IPS-NIHi7 (cell line): Measurements from ENCODE around the gene MAEA.

ENCODE experiments used
- DNase-seq: peaks from one replicate; pipeline ENCODE4 v3.0.0; 2012; ENCODE audit warnings: mixed read lengths; ENCODE audit errors: extremely low spot score

MAEA gene

GRCh38 chr4:1352567-1352900 lies 62.8 kb downstream of the MAEA start:
- DNase-seq: no peak

GRCh38 chr4:1353186-1354055 lies 63.7 kb downstream of the MAEA start:
- DNase-seq: no peak

- DNase-seq: no peak
Observed at GRCh38 chr4:1354136-1354982, 64.7 kb downstream of the MAEA start.

GRCh38 chr4:1354983-1355275 lies 65.2 kb downstream of the MAEA start:
- DNase-seq: no peak

- DNase-seq: no peak
Observed at GRCh38 chr4:1355378-1355777, 65.7 kb downstream of the MAEA start.

GRCh38 chr4:1356181-1356998 lies 66.7 kb downstream of the MAEA start:
- peak; percentile 81 for DNase-seq

GRCh38 chr4:1357356-1358248 lies 67.9 kb downstream of the MAEA start:
- DNase-seq: no peak

GRCh38 chr4:1358421-1359143 lies 68.9 kb downstream of the MAEA start:
- DNase-seq: no peak

- DNase-seq: no peak
Observed at GRCh38 chr4:1359144-1359501, 69.4 kb downstream of the MAEA start.

- DNase-seq: no peak
Observed at GRCh38 chr4:1359976-1360375, 70.3 kb downstream of the MAEA start.

- DNase-seq: no peak
Observed at GRCh38 chr4:1360423-1361283, 71.0 kb downstream of the MAEA start.

- no peak for DNase-seq
Observed at GRCh38 chr4:1361431-1361830, 71.7 kb downstream of the MAEA start.

- no peak for DNase-seq
Observed at GRCh38 chr4:1362046-1362445, 72.4 kb downstream of the MAEA start.

GRCh38 chr4:1362521-1362920 lies 72.8 kb downstream of the MAEA start:
- no peak for DNase-seq

- no peak for DNase-seq
Observed at GRCh38 chr4:1363513-1363912, 73.8 kb downstream of the MAEA start.

GRCh38 chr4:1364217-1364616 lies 74.5 kb downstream of the MAEA start:
- no peak for DNase-seq

- no peak for DNase-seq
Observed at GRCh38 chr4:1364748-1365147, 75.1 kb downstream of the MAEA start.

GRCh38 chr4:1365271-1366178 lies 75.8 kb downstream of the MAEA start:
- peak; percentile 57 for DNase-seq
